ENCODE data around the gene PNPT1. TPM values are rescaled to one million over a fixed set of nuclear protein-coding genes. Genes with fewer than 3 reads are reported as not detected.

Gene PNPT1
- total and polyA plus RNA-seq, 2 of the 13 experiments (the other 11 are each of a cell fraction or from before 2014, with no cell fraction given), result 23.4 to 61.0 TPM

DNA sequence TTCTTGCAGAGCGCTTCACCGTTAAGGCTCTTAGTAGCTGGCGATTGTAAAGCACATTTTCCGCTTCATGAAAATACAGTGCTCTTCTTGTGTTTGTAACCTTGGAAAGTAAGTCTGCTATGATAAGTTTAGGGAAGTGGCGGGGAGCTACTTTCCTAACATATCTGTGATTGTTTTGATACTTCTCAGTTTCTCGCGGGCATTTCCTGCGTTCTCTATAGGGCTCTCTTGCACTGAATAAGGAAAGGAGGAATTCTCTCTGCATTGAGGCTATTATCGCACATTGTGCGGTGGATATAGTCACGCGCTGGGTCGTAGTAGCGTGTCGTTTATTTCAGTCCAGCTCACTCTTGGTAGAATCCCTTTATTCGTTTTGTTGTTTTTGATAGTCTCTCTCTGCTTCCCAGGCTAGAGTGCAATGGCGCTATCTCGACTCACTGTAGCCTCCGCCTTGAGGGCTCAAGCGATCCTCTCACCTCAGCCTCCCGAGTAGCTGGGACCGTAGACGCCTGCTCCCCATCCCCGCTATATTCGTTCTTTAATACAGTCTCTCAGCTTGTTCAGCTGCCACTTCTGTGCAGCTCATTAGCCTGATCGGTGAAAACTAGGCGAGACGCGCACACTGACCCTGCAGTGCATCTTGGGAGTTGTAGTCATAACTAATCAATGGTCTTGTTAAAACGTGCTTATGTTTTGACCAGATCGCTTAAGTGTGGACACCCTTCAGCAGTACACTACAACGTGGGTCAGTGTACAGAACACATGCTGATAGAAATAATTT, 75.2 kb downstream of the PNPT1 start (continued):
- TF ChIP-seq, protein P1, sequence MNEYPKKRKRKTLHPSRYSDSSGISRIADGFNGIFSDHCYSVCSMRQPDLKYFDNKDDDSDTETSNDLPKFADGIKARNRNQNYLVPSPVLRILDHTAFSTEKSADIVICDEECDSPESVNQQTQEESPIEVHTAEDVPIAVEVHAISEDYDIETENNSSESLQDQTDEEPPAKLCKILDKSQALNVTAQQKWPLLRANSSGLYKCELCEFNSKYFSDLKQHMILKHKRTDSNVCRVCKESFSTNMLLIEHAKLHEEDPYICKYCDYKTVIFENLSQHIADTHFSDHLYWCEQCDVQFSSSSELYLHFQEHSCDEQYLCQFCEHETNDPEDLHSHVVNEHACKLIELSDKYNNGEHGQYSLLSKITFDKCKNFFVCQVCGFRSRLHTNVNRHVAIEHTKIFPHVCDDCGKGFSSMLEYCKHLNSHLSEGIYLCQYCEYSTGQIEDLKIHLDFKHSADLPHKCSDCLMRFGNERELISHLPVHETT (CRISPR knock-in tag; conservative IDR thresholded peaks at IDR 0.05), result no peak
- no peak for TF ChIP-seq STAG1 (CRISPR knock-in tag; IDR thresholded peaks at IDR 0.05)
- no peak for TF ChIP-seq ZBTB7B (CRISPR knock-in tag; IDR thresholded peaks at IDR 0.05)
- TF ChIP-seq HES4 (CRISPR knock-in tag; IDR thresholded peaks at IDR 0.05; ENCODE audit: borderline replicate concordance), result no peak
- TF ChIP-seq ESRRA (CRISPR knock-in tag; IDR thresholded peaks at IDR 0.05; ENCODE audit: low read depth), result 0 out of 2 replicates have a peak, but pooled peaks have one; percentile 5
- TF ChIP-seq MYNN (CRISPR knock-in tag; IDR thresholded peaks at IDR 0.05; ENCODE audit: low read depth), result no peak
- no peak for TF ChIP-seq KDM5B (CRISPR knock-in tag; IDR thresholded peaks at IDR 0.05; ENCODE audit: borderline replicate concordance)
- TF ChIP-seq EEA1 (CRISPR knock-in tag; IDR thresholded peaks at IDR 0.05; ENCODE audit: borderline replicate concordance), result peak; percentile 65; the same call in 1 of the 2 replicates
- TF ChIP-seq AKAP8 (CRISPR knock-in tag; IDR thresholded peaks at IDR 0.05), result no peak
- TF ChIP-seq SOX13 (IDR thresholded peaks at IDR 0.05), result no peak
- TF ChIP-seq SOX13 (CRISPR knock-in tag; conservative IDR thresholded peaks at IDR 0.05 in 1 of 2, IDR thresholded peaks at IDR 0.05 in 1 of 2), result peak in 1 of 2 experiments; percentile 31; a peak in 1 of 4 replicates
- no peak for TF ChIP-seq ZNF790 (CRISPR knock-in tag; IDR thresholded peaks at IDR 0.05; ENCODE audit: borderline replicate concordance)
- TF ChIP-seq RXRB (CRISPR knock-in tag; IDR thresholded peaks at IDR 0.05; ENCODE audit: borderline replicate concordance), result 0 out of 2 replicates have a peak, but pooled peaks have one; percentile 23
- no peak for TF ChIP-seq ZFP37 (CRISPR knock-in tag; IDR thresholded peaks at IDR 0.05; ENCODE audit: borderline replicate concordance)
- TF ChIP-seq, protein P2, sequence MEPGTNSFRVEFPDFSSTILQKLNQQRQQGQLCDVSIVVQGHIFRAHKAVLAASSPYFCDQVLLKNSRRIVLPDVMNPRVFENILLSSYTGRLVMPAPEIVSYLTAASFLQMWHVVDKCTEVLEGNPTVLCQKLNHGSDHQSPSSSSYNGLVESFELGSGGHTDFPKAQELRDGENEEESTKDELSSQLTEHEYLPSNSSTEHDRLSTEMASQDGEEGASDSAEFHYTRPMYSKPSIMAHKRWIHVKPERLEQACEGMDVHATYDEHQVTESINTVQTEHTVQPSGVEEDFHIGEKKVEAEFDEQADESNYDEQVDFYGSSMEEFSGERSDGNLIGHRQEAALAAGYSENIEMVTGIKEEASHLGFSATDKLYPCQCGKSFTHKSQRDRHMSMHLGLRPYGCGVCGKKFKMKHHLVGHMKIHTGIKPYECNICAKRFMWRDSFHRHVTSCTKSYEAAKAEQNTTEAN (CRISPR knock-in tag; conservative IDR thresholded peaks at IDR 0.05), result 0 out of 2 replicates have a peak, but pooled peaks have one; percentile 29
- TF ChIP-seq, protein P3, sequence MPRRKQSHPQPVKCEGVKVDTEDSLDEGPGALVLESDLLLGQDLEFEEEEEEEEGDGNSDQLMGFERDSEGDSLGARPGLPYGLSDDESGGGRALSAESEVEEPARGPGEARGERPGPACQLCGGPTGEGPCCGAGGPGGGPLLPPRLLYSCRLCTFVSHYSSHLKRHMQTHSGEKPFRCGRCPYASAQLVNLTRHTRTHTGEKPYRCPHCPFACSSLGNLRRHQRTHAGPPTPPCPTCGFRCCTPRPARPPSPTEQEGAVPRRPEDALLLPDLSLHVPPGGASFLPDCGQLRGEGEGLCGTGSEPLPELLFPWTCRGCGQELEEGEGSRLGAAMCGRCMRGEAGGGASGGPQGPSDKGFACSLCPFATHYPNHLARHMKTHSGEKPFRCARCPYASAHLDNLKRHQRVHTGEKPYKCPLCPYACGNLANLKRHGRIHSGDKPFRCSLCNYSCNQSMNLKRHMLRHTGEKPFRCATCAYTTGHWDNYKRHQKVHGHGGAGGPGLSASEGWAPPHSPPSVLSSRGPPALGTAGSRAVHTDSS (CRISPR knock-in tag; conservative IDR thresholded peaks at IDR 0.05), result no peak
- TF ChIP-seq ZNF256 (CRISPR knock-in tag; conservative IDR thresholded peaks at IDR 0.05), result no peak
- TF ChIP-seq, protein P4, sequence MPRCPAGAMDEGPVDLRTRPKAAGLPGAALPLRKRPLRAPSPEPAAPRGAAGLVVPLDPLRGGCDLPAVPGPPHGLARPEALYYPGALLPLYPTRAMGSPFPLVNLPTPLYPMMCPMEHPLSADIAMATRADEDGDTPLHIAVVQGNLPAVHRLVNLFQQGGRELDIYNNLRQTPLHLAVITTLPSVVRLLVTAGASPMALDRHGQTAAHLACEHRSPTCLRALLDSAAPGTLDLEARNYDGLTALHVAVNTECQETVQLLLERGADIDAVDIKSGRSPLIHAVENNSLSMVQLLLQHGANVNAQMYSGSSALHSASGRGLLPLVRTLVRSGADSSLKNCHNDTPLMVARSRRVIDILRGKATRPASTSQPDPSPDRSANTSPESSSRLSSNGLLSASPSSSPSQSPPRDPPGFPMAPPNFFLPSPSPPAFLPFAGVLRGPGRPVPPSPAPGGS (CRISPR knock-in tag; IDR thresholded peaks at IDR 0.05), result no peak
- TF ChIP-seq ZNF556 (CRISPR knock-in tag; IDR thresholded peaks at IDR 0.05; ENCODE audit: borderline replicate concordance), result no peak
- no peak for TF ChIP-seq GZF1 (CRISPR knock-in tag; IDR thresholded peaks at IDR 0.05)
- no peak for TF ChIP-seq ZNF782 (CRISPR knock-in tag; IDR thresholded peaks at IDR 0.05; ENCODE audit: borderline replicate concordance)
- no peak for TF ChIP-seq ZBTB20 (CRISPR knock-in tag; IDR thresholded peaks at IDR 0.05; ENCODE audit: borderline replicate concordance, low read depth)
- no peak for TF ChIP-seq REPIN1 (CRISPR knock-in tag; IDR thresholded peaks at IDR 0.05; ENCODE audit: borderline replicate concordance, low read depth)
- peak; percentile 54; the same call in 1 of the 2 replicates for TF ChIP-seq CREM (IDR thresholded peaks at IDR 0.05)
- TF ChIP-seq CREM (CRISPR knock-in tag; IDR thresholded peaks at IDR 0.05), result no peak
